Measurements from ENCODE around the gene ERGIC2. TPM values are rescaled to one million over a fixed set of nuclear protein-coding genes. Genes with fewer than 3 reads are reported as not detected.
A peak's percentile ranks its signal among the peaks of the same experiment; 100 is the strongest.

Gene ERGIC2
- polyA plus RNA-seq, 3 donors = 5.9 to 59.0 (median 52.7) TPM

DNA sequence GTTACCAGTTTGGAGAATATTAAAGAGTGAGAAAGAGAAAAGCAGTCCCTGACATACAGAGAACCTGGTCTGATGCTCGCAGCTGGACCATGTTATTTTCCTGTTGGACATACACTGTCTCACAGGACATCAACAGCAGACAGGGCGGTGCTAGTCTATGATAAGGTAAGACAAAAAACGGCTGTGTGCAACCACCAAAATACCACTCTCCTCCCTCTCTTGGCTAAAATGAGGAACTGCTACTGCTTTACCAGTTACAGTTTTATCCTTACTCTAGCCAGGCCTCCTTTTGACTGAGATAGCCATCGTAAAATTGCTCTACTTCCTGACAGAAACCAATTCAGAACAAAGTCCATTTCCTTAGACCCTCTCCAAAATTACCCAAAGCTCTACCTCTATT is 47.0 kb upstream of the ERGIC2 start:
- Histone ChIP-seq H3K36me3 (replicated peaks in 1 of 2; ENCODE audit: control insufficient read depth in 1 of 2, insufficient read depth in 2 of 2, low read length in 2 of 2) (no peaks in the 10 kb centered on the region), H3K27ac (ENCODE audit: low read depth in 1 of 2, low read length in 2 of 2) (peak overlapping the region in 1 of 2 donors; percentile 85), H2AFZ (ENCODE audit: insufficient read depth, low read depth, low read length, poor library complexity, severe bottlenecking) (peak overlapping the region; percentile 24), H4K20me1 (ENCODE audit: insufficient read depth, low read length) (no peaks in the 10 kb centered on the region), H3K4me1 (ENCODE audit: control insufficient read depth in 1 of 2, insufficient read depth in 2 of 2, low read length in 2 of 2) (peaks cover 33 to 38% of the 10 kb centered on the region in 2 donors), H3K79me2 (ENCODE audit: insufficient read depth, low read length) (no peaks in the 10 kb centered on the region), H3K4me3 (replicated peaks in 1 of 3; ENCODE audit: low read depth in 2 of 3, low read length in 3 of 3) (peak overlapping the region in 1 of 3 experiments; percentile 34), H3K9me3 (replicated peaks in 1 of 2; ENCODE audit: control insufficient read depth in 1 of 2, insufficient read depth in 1 of 2, low read length in 2 of 2) (peaks cover 0 to 2% of the 10 kb centered on the region in 2 donors), H3K27me3 (ENCODE audit: control insufficient read depth in 2 of 2, insufficient read depth in 2 of 2, low read length in 2 of 2) (no peaks in the 10 kb centered on the region), H3K4me2 (replicated peaks; ENCODE audit: extremely low read depth, low read length, poor library complexity, severe bottlenecking) (peak overlapping the region; percentile 28), H3K9ac (ENCODE audit: insufficient read depth, low read length, poor library complexity, severe bottlenecking) (no peak overlapping the region)
- 0% methylated on average over 2 of the region's 4 CpGs for WGBS (ENCODE audit: insufficient coverage)
- DNase-seq = peak; percentile 59 to 77 (median 77)
- H3K9me3 Mint-ChIP-seq = peaks cover 0 to 10% (median 6%) of the 10 kb centered on the region in 7 donors
- TF ChIP-seq, protein P1, sequence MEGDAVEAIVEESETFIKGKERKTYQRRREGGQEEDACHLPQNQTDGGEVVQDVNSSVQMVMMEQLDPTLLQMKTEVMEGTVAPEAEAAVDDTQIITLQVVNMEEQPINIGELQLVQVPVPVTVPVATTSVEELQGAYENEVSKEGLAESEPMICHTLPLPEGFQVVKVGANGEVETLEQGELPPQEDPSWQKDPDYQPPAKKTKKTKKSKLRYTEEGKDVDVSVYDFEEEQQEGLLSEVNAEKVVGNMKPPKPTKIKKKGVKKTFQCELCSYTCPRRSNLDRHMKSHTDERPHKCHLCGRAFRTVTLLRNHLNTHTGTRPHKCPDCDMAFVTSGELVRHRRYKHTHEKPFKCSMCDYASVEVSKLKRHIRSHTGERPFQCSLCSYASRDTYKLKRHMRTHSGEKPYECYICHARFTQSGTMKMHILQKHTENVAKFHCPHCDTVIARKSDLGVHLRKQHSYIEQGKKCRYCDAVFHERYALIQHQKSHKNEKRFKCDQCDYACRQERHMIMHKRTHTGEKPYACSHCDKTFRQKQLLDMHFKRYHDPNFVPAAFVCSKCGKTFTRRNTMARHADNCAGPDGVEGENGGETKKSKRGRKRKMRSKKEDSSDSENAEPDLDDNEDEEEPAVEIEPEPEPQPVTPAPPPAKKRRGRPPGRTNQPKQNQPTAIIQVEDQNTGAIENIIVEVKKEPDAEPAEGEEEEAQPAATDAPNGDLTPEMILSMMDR (IDR thresholded peaks at IDR 0.05) = peak; percentile 65
- H3K4me1 Mint-ChIP-seq = peaks cover 37% of the 10 kb centered on the region
- intact Hi-C loops (cut with micrococcal nuclease) = loop anchor here (2.0 to 10.0 kb wide), 4 partner anchors 46 to 263 kb away; partner anchors contain the start of gene ERGIC2 (in 2 of the 2)
- peaks cover 0 to 4% (median 0%) of the 10 kb centered on the region in 3 donors for H3K27me3 Mint-ChIP-seq (ENCODE audit: low read depth in 3 of 3)
- H3K4me3 Mint-ChIP-seq = no peak overlapping the region
- peak overlapping the region; percentile 84 to 96 (median 93) for H3K27ac Mint-ChIP-seq
- peaks cover 0 to 7% of the 10 kb centered on the region in 2 donors for H3K36me3 Mint-ChIP-seq

DNA sequence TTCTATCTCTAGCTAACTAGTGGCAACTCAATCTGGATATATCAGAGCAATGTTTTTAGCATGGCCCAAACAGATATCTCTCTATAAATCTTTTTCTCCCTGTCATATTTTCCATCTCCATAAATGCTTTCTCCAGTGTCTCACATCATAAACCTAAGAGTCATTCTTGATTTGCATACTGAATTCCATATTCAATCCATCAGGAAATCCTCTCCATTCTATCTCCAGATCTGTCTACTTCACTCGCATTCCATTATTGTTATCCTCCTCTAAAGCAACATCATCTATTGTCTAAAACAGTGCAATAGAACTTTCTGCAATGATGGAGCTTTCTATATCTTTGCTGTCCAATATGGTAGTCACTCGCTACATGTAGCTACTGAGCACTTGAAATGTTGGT is 45.5 kb upstream of the ERGIC2 start:
- Histone ChIP-seq H4K20me1 (ENCODE audit: insufficient read depth, low read length) (no peaks in the 10 kb centered on the region), H3K9ac (ENCODE audit: insufficient read depth, low read length, poor library complexity, severe bottlenecking) (no peak overlapping the region), H3K4me1 (ENCODE audit: control insufficient read depth in 1 of 2, insufficient read depth in 2 of 2, low read length in 2 of 2) (peaks cover 33 to 38% of the 10 kb centered on the region in 2 donors), H3K4me3 (replicated peaks in 1 of 3; ENCODE audit: low read depth in 2 of 3, low read length in 3 of 3) (no peak overlapping the region), H3K4me2 (replicated peaks; ENCODE audit: extremely low read depth, low read length, poor library complexity, severe bottlenecking) (no peak overlapping the region), H3K36me3 (replicated peaks in 1 of 2; ENCODE audit: control insufficient read depth in 1 of 2, insufficient read depth in 2 of 2, low read length in 2 of 2) (no peaks in the 10 kb centered on the region), H3K27ac (ENCODE audit: low read depth in 1 of 2, low read length in 2 of 2) (no peak overlapping the region), H2AFZ (ENCODE audit: insufficient read depth, low read depth, low read length, poor library complexity, severe bottlenecking) (no peak overlapping the region), H3K27me3 (ENCODE audit: control insufficient read depth in 2 of 2, insufficient read depth in 2 of 2, low read length in 2 of 2) (peaks cover 0 to 7% of the 10 kb centered on the region in 2 donors), H3K9me3 (replicated peaks in 1 of 2; ENCODE audit: control insufficient read depth in 1 of 2, insufficient read depth in 1 of 2, low read length in 2 of 2) (peaks cover 0 to 2% of the 10 kb centered on the region in 2 donors), H3K79me2 (ENCODE audit: insufficient read depth, low read length) (no peaks in the 10 kb centered on the region)
- no CpG with 5 or more reads among the region's 2 CpGs for WGBS (ENCODE audit: insufficient coverage)
- intact Hi-C loops (cut with micrococcal nuclease) = loop anchor here (5.0 to 10.0 kb wide), 3 partner anchors 44 to 262 kb away; partner anchors contain the start of gene ERGIC2 (in 1 of the 2)
- TF ChIP-seq, protein P1 (IDR thresholded peaks at IDR 0.05) = no peak
- Mint-ChIP-seq H3K36me3 (peaks cover 0 to 7% of the 10 kb centered on the region in 2 donors), H3K4me3 (no peak overlapping the region), H3K4me1 (peaks cover 37% of the 10 kb centered on the region), H3K27ac (peak overlapping the region in 1 of 7 donors; percentile 6), H3K9me3 (peaks cover 0 to 10% (median 4%) of the 10 kb centered on the region in 7 donors), H3K27me3 (ENCODE audit: low read depth in 3 of 3) (peaks cover 0 to 7% (median 2%) of the 10 kb centered on the region in 3 donors)
- DNase-seq = no peak

Data from CD14-positive monocyte (primary cell).